Smooth muscle cell of the umbilical artery (primary cell): Measurements from ENCODE around the gene TRIM41. TPM values are rescaled to one million over a fixed set of nuclear protein-coding genes. Genes with fewer than 3 reads are reported as not detected.

Experiments
- total RNA-seq: library from RNA; depleted of rRNA; stranded (reverse); fragments of >200 nt; gene quantifications from 2 replicates; pipeline ENCODE4 v1.2.3, GENCODE V29; 2014

TRIM41 gene
- 11.9 and 12.9 TPM in 2 replicates for total RNA-seq

DNA sequence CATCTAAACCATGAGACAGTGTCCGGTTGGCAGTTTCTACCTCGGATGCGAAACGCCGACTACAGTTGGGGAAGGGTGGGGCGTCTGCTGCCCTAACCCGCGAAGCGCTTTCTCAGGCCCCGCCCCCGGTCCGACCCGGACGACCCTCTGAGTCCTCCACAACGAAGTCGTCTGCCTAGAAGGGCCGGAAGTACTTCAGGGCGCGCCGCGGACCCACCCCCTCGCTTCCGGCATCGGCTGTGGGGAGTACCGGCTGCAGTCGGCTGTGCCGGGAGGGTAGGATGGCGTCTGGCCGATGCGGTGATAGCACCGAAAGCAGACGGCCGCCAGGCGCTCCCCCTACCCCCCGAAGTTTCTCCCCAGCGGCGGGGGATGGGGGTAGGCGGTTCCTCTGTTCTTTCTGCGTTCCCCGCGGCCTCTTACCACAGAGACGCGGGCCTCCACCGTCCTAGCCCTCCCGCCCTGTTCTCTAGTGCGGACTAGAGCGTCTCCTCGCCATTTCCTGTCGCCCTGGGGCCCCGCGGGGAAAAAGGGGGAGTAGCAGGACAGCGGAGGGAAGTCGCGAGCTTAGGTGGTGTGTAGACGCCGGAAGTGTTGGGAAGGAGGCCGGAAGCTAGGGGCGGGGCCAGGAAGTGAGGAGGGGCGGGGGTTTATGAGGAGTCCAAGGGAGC is at the start of gene TRIM41:
TRIM41 (plus strand) TSS at position 224 of the 671 bp plus-strand sequence. CDS start 719 bp downstream, outside the sequence.

DNA sequence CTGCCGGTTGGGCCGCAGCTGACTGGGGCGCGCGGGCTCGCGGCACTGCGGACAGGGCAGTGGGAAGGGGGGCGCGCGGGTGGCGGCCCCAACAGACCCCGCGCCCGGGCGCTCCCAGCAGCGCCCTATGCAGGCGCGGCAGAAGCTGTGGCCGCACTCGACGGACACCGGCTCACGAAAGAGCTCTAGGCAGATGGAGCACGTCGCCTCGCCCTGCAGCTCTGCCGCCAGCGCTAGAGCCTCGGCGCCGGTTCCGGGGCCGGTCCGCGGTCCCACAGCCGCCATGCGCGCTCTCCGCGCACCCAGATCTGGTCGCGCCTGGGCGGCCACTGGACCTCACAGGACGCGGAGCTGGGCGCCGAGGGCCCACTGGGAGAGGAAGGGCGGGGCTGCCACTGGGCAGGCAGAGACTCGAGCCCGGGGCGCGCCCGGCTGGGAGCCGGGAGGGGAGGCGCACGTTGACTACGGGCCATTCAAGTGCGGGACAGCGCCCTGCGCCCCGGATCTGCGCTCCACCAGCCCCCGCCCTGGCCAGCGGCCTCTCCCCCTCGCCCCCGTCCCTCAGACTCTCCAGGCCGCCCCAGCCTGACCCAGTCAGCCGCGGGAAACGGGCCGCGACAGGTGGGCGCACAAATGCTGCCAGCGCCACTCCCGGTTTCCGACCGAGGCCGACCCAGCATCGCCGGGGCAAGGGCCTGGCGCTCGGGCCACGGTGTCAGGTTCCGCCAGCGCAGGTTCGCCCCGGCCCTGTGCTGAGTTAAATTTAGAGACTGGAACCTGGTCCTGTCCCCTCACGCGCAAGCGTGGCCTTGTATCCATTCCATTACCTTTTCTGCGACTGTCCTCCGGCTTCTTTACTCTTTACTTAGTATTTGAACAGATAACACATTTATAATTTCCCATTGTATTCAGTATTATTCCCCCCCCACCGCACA is 18.0 kb upstream of the TRIM41 start, which contains the start of gene TRIM7:
TRIM7 (minus strand) TSS at position 371 of the 935 bp plus-strand sequence; CDS start at position 285, 86 bp downstream.

DNA sequence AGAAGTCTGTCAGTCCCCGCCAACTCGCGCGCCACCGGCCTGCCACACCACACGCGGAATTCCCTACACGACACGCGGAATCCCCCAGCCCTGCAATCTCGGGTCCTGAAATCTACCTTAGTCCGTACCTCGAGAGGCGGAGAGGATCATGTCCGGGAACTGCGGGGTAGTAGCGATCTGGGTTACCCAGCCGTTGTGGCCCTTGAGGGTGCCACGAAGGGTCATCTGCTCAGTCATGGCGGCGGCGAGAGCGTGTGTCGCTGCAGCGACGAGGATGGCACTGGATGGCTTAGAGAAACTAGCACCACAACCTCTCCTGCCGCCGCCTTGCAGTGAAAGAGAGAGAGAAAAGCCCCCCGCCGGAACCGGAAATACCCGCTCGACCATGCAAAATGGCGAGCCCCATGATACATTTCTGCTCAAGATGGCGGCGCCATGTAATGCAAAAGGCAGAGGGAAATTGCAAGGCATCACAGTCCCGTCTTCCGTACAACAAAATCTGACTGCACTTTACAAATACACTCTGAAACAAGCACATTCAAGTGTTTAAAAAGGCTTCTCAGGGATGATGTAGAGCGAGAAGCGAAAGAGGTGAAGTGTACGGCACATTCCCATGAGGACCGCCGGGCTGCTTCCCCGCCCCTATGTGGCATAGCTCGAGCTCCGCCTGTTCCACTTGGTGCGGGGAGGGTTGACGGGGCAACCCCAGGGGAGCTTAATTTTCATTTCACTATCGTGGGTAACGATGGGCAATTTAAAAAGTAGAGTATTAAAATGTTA is 20.7 kb downstream of the TRIM41 start, which contains the start of gene RACK1:
RACK1 (minus strand) TSS at position 343 of the 780 bp plus-strand sequence; CDS start at position 237, 106 bp downstream.

DNA sequence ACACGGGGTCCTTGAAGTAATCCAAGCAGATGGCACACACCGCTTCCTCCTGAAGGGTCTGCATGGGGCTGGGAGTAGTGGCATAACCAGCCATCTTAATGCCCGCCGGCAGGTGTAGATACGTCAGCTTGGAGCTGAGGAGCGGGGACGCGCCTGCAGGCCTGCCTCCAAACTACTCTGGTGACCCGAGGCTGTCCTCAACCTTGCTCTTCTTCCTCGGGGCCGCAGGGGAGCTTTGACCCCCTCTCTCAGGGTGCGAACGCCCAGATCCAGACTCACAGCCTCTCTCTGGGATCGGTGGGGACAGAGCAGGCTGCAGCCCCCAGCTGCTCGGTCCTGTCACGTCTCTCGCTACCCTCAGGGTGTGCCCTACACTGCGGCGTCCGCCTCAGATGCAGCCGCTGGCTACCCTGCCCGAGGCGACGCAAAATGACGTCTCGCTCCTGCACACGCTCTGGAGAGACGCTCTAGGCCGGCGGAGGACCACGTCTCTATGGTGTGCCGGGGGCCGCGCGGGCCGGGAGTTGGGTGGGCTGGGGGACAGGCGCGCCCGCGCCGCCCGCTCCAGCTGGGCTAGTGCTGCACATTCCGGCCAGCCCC is 37.7 kb downstream of the TRIM41 start, which contains the start of gene TRIM52:
TRIM52 (minus strand) TSS at position 424 of the 600 bp plus-strand sequence; CDS start at position 94, 330 bp downstream.

Other genes starting within 250 kb of the TRIM41 start
- not detected in 2 replicates for gene BTNL3, start 234.4 kb upstream of the TRIM41 start, total RNA-seq
- gene BTNL9, start 183.0 kb upstream of the TRIM41 start, total RNA-seq: not detected in 2 replicates
- not detected in 2 replicates for gene OR2V1, start 92.1 kb upstream of the TRIM41 start, total RNA-seq
- gene OR2V2, start 75.7 kb upstream of the TRIM41 start, total RNA-seq: not detected in 2 replicates
- 0.30 and 0.69 TPM in 2 replicates for gene TRIM7, start 18.1 kb upstream of the TRIM41 start, total RNA-seq
- 2,845 and 3,221 TPM in 2 replicates for gene RACK1, start 20.6 kb downstream of the TRIM41 start, total RNA-seq
- 7.4 and 12.1 TPM in 2 replicates for gene TRIM52, start 37.9 kb downstream of the TRIM41 start, total RNA-seq
- gene OR4F3, start 144.0 kb downstream of the TRIM41 start, total RNA-seq: not detected in 2 replicates